K562 treated with DMSO at 1 percent for 24 hours (cell line): ENCODE measurements around the gene LRP11. TPM values are rescaled to one million over a fixed set of nuclear protein-coding genes. Genes with fewer than 3 reads are reported as not detected.

ENCODE experiments used
- total RNA-seq: library from RNA; unstranded; fragments of 300-600 nt; gene quantifications from 2 replicates; pipeline ENCODE4 v1.2.3, GENCODE V29; 2022; ENCODE audit warnings: low read depth; ENCODE audit not compliant: insufficient read depth

The LRP11 gene, protein sequence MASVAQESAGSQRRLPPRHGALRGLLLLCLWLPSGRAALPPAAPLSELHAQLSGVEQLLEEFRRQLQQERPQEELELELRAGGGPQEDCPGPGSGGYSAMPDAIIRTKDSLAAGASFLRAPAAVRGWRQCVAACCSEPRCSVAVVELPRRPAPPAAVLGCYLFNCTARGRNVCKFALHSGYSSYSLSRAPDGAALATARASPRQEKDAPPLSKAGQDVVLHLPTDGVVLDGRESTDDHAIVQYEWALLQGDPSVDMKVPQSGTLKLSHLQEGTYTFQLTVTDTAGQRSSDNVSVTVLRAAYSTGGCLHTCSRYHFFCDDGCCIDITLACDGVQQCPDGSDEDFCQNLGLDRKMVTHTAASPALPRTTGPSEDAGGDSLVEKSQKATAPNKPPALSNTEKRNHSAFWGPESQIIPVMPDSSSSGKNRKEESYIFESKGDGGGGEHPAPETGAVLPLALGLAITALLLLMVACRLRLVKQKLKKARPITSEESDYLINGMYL
- total RNA-seq, result 8.1 and 8.7 TPM in 2 replicates

DNA sequence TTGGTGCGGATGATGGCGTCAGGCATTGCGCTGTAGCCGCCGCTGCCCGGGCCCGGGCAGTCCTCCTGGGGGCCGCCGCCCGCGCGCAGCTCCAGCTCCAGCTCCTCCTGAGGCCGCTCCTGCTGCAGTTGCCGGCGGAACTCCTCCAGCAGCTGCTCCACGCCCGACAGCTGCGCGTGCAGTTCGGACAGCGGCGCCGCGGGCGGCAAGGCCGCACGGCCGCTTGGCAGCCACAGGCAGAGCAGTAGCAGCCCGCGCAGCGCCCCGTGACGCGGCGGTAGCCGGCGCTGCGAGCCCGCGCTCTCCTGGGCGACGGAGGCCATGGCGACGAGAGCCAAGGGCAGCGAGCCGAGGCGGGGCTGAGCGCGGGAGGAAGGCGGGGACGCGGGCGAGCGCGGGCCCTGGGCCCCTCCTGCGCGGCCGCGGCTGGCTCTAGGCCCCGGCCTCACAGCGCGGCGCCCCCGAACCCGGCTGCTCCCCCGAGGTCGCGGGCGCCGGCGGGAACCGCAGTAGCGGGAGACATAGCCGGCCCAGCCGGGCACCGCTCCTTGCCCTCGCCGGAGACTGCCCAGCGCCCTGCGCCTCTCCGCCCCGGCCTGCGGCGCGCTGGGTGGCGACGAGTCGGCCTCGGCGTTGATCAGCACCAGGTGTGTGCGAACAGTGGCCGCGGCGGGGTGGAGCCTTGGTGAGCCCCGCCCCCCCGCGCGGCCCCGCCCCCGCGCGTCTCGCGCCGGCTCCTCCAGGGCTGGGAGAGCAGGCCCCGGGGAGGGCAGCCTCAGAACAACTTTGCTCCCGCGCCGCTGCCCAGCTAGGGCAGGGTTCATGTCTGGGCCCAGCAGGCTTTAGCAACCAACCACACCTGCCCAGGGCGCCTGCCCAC lies at the start of gene LRP11:
Gene LRP11 (minus strand): TSS at position 662 of the 880 bp plus-strand sequence. CDS start 339 bp downstream, at position 323.

DNA sequence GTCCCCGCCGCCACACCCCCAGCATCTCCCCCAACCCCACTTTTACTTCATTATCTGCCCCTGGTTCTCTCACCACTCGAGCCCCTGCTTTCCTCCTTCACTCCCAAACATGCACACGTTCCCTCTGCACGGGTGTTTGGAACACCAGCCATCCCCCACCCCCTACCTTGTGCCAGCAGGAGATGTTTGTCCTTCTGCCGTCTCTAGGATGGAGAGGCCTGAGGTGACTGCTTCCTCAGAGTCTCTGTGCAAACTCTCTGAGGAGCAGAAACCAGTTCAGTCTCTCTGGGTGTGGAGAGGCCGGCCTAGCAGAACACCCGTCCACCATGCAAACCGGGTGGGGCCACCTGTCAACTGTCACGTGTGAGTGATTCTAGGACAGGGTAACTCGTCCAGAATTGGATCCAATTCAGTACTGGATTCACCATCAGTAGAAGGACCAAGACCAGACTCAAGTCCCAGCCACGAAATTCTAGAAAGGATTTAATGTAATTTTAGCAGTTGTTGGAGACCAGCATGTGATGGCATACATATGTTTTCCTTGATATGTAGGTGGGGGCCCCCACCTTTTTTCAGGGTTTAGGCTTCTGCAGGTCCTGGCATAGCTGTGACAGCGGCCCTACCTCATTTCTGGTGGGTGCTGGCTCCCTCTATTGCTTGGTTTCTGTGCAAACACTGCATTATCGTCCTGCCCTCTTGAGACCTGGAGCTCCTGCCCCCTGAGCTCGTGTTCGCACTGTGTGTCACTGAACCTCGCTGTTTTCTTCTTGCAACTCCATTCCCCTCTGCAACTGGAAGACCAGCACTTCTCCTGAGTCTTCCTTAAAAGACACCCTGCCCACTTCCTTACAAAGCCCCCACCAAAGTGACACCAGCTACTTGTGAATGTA lies 33.9 kb upstream of the LRP11 start, which contains the start of gene RAET1E:
Gene RAET1E (minus strand): TSS at position 259 of the 890 bp plus-strand sequence. CDS start 7,212 bp downstream, outside the sequence.

Other genes with a start within 250 kb of the LRP11 start
- 25.6 and 31.8 TPM in 2 replicates for gene KATNA1, start 215.6 kb downstream of the LRP11 start, total RNA-seq
- 10.2 and 10.7 TPM in 2 replicates for gene LATS1, start 146.3 kb downstream of the LRP11 start, total RNA-seq
- gene NUP43, start 117.8 kb downstream of the LRP11 start, total RNA-seq, result 27.0 and 27.3 TPM in 2 replicates
- gene PCMT1, start 114.6 kb downstream of the LRP11 start, total RNA-seq, result 358 and 384 TPM in 2 replicates
- not detected in 2 replicates for gene RAET1E, start 33.8 kb upstream of the LRP11 start, total RNA-seq
- 0.38 TPM in 1 of 2 replicates, not detected in the other for gene RAET1G, start 58.8 kb upstream of the LRP11 start, total RNA-seq
- gene ULBP2, start 77.7 kb upstream of the LRP11 start, total RNA-seq, result 12.7 and 18.3 TPM in 2 replicates
- 7.2 and 7.7 TPM in 2 replicates for gene ULBP1, start 99.6 kb upstream of the LRP11 start, total RNA-seq
- gene RAET1L, start 161.2 kb upstream of the LRP11 start, total RNA-seq, result not detected in 2 replicates
- gene ULBP3, start 204.8 kb upstream of the LRP11 start, total RNA-seq, result not detected in 2 replicates